ENCODE data around the gene IL1RAPL1. TPM values are rescaled to one million over a fixed set of nuclear protein-coding genes. Genes with fewer than 3 reads are reported as not detected.

Gene IL1RAPL1
- polyA plus RNA-seq, 2 of the 4 experiments (the other 2 are of a cell fraction): not detected

- TF ChIP-seq ZC3H11A (IDR thresholded peaks at IDR 0.05) (no peak), FOSB (CRISPR knock-in tag; IDR thresholded peaks at IDR 0.05) (no peak), BCL3 (IDR thresholded peaks at IDR 0.05) (no peak), MAFK (IDR thresholded peaks at IDR 0.05; ENCODE audit: partially characterized antibody) (peak; percentile 39), CBX8 (IDR thresholded peaks at IDR 0.05) (no peak), SREBF2 (IDR thresholded peaks at IDR 0.05) (no peak), HMGXB4 (CRISPR knock-in tag; IDR thresholded peaks at IDR 0.05; ENCODE audit: borderline replicate concordance) (no peak)
- ATAC-seq (no peak), FAIRE-seq (no peak), DNase-seq (ENCODE audit: low read depth in 1 of 2, low spot score in 1 of 2) (no peak)
- H3K27ac ChIP-seq: no peak overlapping the region
- no peaks in the 10 kb centered on the region for H3K9me3 ChIP-seq
- WGBS (ENCODE audit: missing lambda C conversion rate): 42% methylated on average over 3 of the region's 3 CpGs
- no peak overlapping the region for H3K4me3 ChIP-seq
- ChIA-PET POLR2A (no interaction called here), CTCF (no interaction called here)
- H3K4me1 ChIP-seq: no peaks in the 10 kb centered on the region
- H3K4me2 ChIP-seq: no peak overlapping the region
These were observed 868.5 kb downstream of the IL1RAPL1 start for GRCh38 chrX:29455702-29456101.

DNA sequence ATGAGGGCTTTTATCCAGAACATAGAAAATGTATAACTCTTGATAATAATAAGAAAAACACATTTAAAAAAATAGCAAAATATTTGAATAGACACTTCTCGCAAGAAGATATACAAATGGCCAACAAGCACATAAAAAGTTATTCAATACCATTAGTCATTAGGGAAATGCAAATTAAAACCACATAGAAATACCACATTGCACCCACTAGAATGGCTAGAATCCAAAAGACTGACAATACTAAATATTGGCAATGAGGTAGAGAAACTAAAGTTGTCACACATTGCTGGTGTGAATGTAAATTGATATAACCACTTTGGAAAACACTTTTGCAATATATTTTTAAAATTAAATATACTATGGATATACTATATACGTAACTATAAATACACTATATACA, 873.8 kb downstream of the IL1RAPL1 start:
- peak; percentile 61 for FAIRE-seq
- no peak overlapping the region for H3K4me2 ChIP-seq
- POLR2A ChIA-PET: no interaction called here
- no peak for ATAC-seq
- DNase-seq (ENCODE audit: low read depth in 1 of 2, low spot score in 1 of 2): no peak
- no peaks in the 10 kb centered on the region for H3K9me3 ChIP-seq
- H3K4me3 ChIP-seq: no peak overlapping the region
- TF ChIP-seq HOXB5 (CRISPR knock-in tag; IDR thresholded peaks at IDR 0.05) (no peak), ESRRA (IDR thresholded peaks at IDR 0.05; ENCODE audit: borderline replicate concordance, low read length) (no peak), RAD21 (conservative IDR thresholded peaks at IDR 0.05 in 1 of 2, IDR thresholded peaks at IDR 0.05 in 1 of 2) (no peak), CBX8 (IDR thresholded peaks at IDR 0.05) (no peak), BHLHE40 (IDR thresholded peaks at IDR 0.05; ENCODE audit: low read depth, low read length) (no peak), EHF (CRISPR knock-in tag; IDR thresholded peaks at IDR 0.05) (no peak), TP53 (CRISPR knock-in tag; IDR thresholded peaks at IDR 0.05) (no peak), ZC3H11A (IDR thresholded peaks at IDR 0.05) (no peak), FOXS1 (CRISPR knock-in tag; IDR thresholded peaks at IDR 0.05) (no peak), MYC (IDR thresholded peaks at IDR 0.05; ENCODE audit: borderline replicate concordance, low read length) (no peak), RFX5 (IDR thresholded peaks at IDR 0.05) (no peak), HMGXB4 (CRISPR knock-in tag; IDR thresholded peaks at IDR 0.05; ENCODE audit: borderline replicate concordance) (no peak)
- TF ChIP-seq, protein P1, sequence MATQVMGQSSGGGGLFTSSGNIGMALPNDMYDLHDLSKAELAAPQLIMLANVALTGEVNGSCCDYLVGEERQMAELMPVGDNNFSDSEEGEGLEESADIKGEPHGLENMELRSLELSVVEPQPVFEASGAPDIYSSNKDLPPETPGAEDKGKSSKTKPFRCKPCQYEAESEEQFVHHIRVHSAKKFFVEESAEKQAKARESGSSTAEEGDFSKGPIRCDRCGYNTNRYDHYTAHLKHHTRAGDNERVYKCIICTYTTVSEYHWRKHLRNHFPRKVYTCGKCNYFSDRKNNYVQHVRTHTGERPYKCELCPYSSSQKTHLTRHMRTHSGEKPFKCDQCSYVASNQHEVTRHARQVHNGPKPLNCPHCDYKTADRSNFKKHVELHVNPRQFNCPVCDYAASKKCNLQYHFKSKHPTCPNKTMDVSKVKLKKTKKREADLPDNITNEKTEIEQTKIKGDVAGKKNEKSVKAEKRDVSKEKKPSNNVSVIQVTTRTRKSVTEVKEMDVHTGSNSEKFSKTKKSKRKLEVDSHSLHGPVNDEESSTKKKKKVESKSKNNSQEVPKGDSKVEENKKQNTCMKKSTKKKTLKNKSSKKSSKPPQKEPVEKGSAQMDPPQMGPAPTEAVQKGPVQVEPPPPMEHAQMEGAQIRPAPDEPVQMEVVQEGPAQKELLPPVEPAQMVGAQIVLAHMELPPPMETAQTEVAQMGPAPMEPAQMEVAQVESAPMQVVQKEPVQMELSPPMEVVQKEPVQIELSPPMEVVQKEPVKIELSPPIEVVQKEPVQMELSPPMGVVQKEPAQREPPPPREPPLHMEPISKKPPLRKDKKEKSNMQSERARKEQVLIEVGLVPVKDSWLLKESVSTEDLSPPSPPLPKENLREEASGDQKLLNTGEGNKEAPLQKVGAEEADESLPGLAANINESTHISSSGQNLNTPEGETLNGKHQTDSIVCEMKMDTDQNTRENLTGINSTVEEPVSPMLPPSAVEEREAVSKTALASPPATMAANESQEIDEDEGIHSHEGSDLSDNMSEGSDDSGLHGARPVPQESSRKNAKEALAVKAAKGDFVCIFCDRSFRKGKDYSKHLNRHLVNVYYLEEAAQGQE (IDR thresholded peaks at IDR 0.05): no peak
- TF ChIP-seq, protein P2, sequence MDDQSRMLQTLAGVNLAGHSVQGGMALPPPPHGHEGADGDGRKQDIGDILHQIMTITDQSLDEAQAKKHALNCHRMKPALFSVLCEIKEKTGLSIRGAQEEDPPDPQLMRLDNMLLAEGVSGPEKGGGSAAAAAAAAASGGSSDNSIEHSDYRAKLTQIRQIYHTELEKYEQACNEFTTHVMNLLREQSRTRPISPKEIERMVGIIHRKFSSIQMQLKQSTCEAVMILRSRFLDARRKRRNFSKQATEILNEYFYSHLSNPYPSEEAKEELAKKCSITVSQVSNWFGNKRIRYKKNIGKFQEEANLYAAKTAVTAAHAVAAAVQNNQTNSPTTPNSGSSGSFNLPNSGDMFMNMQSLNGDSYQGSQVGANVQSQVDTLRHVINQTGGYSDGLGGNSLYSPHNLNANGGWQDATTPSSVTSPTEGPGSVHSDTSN (IDR thresholded peaks at IDR 0.05): no peak
- no peaks in the 10 kb centered on the region for H3K4me1 ChIP-seq
- H3K27ac ChIP-seq: no peak overlapping the region
- CTCF ChIA-PET: no interaction called here
- WGBS (ENCODE audit: missing lambda C conversion rate): 86% methylated on average over 2 of the region's 2 CpGs
